ENCODE results near the gene CMTM7.

CMTM7 gene

GRCh38 chr3:32484436-32484835 is 92.8 kb downstream of the CMTM7 start:
- in situ Hi-C loops (cut with MboI; ENCODE audit: low sequenced_read_pairs): no loop called here

GRCh38 chr3:32487781-32488473 is 96.3 kb downstream of the CMTM7 start:
- in situ Hi-C loops (cut with MboI; ENCODE audit: low sequenced_read_pairs): no loop called here

- in situ Hi-C loops (cut with MboI; ENCODE audit: low sequenced_read_pairs): no loop called here
Measured at GRCh38 chr3:32488474-32489008, 96.9 kb downstream of the CMTM7 start.

GRCh38 chr3:32492684-32493436 is 101.2 kb downstream of the CMTM7 start:
- in situ Hi-C loops (cut with MboI; ENCODE audit: low sequenced_read_pairs): no loop called here

DNA sequence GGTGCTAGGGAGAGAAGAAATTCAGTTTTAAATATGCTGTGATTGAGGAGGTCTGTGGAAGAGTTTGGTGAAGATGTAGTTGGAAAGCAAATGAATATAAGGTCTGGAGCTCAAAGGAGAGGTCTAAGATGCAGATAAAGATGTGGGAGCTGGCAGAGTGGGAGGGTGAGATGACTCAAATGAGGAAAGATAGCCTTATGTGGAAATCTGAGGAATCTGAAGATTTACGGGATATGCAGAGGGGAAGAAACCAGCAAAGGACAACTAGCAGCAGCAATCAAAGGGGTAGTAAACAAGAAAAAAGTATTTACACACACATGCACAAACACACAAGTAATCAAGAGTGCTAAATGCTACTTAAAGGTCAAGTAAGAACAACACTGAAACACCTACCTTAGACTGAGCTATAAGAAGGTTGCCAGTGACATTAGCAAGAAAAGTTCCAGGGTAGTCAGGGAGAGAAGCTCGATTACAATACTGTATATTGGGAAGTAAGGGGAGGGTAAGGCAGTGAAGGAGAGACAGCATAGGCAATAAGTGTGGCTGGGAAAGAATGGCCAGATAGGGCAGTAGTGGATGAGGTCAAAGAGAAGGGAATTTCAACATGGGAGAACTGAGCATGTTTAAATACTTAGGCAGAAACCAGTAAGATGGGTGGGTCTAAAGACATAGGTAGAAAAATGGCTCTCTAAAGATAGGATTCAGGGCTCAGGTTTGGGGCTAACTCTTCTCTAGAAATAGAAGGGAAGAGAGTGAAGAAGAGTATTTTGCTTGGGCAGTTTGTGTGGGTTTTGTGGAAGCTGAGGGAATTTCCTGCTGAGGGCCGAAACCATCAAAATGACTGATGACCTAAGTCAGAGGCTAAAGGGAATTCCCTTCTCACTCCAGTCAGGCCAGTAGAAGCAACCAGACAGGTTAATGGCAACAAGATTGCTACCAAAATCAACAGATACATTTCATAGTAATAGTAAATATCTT is 102.1 kb downstream of the CMTM7 start:
- in situ Hi-C loops (cut with MboI; ENCODE audit: low sequenced_read_pairs): no loop called here

DNA sequence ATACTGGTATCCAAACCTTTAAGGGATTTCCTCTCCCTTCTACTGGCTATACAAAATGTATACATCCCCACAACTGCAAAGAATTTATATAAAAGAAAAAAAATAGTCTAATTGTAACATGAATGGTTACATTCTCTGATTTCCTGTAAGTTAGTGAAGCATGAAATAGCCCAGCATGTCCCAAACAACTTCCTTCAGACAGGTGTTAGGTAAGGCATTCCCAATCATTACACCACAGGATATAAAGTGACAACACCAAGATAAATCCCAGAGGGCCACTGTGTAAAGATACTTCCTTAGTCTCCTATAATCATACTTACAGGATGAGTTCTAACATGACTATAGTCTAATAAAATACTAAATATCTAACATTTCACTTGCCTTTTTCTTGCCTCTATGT is 103.4 kb downstream of the CMTM7 start:
- in situ Hi-C loops (cut with MboI; ENCODE audit: low sequenced_read_pairs): no loop called here

- in situ Hi-C loops (cut with MboI; ENCODE audit: low sequenced_read_pairs): no loop called here
Measured at GRCh38 chr3:32495609-32496008, 104.0 kb downstream of the CMTM7 start.

GRCh38 chr3:32498252-32498651 is 106.6 kb downstream of the CMTM7 start:
- in situ Hi-C loops (cut with MboI; ENCODE audit: low sequenced_read_pairs): no loop called here

GRCh38 chr3:32498992-32499391 is 107.3 kb downstream of the CMTM7 start:
- in situ Hi-C loops (cut with MboI; ENCODE audit: low sequenced_read_pairs): no loop called here

GRCh38 chr3:32499585-32499984 is 107.9 kb downstream of the CMTM7 start:
- in situ Hi-C loops (cut with MboI; ENCODE audit: low sequenced_read_pairs): no loop called here

GRCh38 chr3:32500231-32500630 is 108.6 kb downstream of the CMTM7 start:
- in situ Hi-C loops (cut with MboI; ENCODE audit: low sequenced_read_pairs): loop anchor here (25.0 kb wide), 1 partner anchor 162 kb away; no protein-coding TSS in a partner anchor

DNA sequence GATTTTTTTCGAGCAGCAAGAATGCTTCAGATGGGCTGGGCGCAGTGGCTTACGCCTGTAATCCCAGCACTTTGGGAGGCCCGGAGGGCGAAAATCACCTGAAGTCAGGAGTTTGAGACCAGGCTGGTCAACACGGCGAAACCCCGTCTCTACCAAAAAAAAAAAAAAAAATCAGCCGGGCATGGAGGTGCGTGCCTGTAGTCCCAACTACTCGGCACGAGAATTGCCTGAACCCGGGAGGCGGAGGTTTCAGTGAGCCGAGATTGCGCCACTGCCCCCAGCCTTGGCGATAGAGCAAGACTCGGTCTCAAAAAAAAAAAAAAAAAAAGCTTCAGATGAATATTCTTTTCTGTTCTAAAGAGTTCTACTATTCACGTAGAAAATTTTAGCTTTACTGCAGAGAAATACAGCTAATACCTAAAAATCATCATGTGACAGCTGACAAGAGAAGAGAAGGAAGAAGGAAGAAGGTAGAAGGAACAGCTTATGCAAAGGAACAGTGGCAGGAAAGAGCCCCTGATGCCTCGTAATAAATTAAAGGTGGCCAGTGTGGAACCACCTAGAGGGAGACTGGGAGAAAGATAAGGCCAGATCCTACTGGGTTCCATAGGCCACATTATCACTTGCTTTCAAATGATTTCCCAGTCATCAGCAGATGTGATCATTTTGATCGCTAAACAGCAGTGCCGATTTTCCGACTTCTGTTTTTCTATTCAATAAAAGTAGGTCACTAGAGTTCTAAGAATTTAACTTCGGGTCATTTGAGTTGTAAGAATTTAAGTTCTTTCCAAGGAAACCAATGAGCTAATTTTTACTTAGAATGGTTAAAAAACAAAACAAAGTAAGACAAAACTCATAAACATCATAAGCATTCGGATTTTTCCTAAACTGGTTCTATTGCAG is 109.5 kb downstream of the CMTM7 start:
- in situ Hi-C loops (cut with MboI; ENCODE audit: low sequenced_read_pairs): loop anchor here (25.0 kb wide), 1 partner anchor 161 kb away; no protein-coding TSS in a partner anchor

- in situ Hi-C loops (cut with MboI; ENCODE audit: low sequenced_read_pairs): loop anchor here (25.0 kb wide), 1 partner anchor 161 kb away; no protein-coding TSS in a partner anchor
Measured at GRCh38 chr3:32501783-32502117, 110.1 kb downstream of the CMTM7 start.

- in situ Hi-C loops (cut with MboI; ENCODE audit: low sequenced_read_pairs): loop anchor here (25.0 kb wide), 1 partner anchor 160 kb away; no protein-coding TSS in a partner anchor
Measured at GRCh38 chr3:32502118-32502945, 110.7 kb downstream of the CMTM7 start, which contains the start of gene CMTM6. Gene CMTM6, minus strand, starts transcription at chr3:32502852. Its CDS starts 107 bp downstream, at chr3:32502745.

DNA sequence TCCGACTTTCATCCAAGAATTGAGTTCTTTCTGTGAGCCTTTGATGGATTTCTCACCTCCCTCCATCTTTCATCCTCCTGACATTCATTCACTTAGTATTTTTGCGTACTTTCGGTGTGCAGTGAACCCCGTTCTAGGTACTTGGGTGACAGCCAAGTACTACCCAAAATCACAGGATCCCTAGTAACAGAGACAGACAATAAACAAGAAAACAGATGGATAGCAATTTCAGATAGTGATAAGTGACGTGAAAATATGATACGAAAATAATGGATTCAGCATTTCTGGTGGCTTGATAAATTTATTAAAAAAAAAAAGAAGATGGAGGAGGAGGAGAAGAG is 111.3 kb downstream of the CMTM7 start:
- in situ Hi-C loops (cut with MboI; ENCODE audit: low sequenced_read_pairs): loop anchor here (25.0 kb wide), 1 partner anchor 159 kb away; no protein-coding TSS in a partner anchor
